ENCODE results near the gene TMPRSS4. TPM values are rescaled to one million over a fixed set of nuclear protein-coding genes. Genes with fewer than 3 reads are reported as not detected.

The TMPRSS4 gene, protein sequence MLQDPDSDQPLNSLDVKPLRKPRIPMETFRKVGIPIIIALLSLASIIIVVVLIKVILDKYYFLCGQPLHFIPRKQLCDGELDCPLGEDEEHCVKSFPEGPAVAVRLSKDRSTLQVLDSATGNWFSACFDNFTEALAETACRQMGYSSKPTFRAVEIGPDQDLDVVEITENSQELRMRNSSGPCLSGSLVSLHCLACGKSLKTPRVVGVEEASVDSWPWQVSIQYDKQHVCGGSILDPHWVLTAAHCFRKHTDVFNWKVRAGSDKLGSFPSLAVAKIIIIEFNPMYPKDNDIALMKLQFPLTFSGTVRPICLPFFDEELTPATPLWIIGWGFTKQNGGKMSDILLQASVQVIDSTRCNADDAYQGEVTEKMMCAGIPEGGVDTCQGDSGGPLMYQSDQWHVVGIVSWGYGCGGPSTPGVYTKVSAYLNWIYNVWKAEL
- polyA plus RNA-seq (2012; ENCODE audit: insufficient read depth, insufficient read length): not detected

DNA sequence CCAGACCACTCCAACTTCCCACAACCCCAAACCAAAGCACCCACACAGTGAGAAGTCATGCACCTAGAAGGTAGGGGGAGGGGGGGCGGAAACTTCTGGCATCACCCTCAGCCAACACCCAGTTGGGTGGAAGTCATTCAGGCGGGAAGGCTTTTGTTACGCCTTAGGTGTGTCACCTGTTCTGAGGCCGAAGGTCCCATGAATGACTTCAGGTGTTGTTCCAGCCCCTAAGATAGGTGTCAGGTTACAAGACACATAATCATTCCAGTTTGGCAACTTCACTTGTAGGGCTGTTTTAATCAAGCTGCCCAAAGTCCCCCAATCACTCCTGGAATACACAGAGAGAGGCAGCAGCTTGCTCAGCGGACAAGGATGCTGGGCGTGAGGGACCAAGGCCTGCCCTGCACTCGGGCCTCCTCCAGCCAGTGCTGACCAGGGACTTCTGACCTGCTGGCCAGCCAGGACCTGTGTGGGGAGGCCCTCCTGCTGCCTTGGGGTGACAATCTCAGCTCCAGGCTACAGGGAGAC, at the start of gene TMPRSS4:
TSS of gene TMPRSS4 (plus strand) at position 325 of the 528 bp plus-strand sequence. CDS start 225 bp downstream, outside the sequence.
- no peak within 1 kb of the TSS for H3K4me3 ChIP-seq (ENCODE audit: low read length)
- no peak for DNase-seq (ENCODE audit: low read depth, low spot score)

DNA sequence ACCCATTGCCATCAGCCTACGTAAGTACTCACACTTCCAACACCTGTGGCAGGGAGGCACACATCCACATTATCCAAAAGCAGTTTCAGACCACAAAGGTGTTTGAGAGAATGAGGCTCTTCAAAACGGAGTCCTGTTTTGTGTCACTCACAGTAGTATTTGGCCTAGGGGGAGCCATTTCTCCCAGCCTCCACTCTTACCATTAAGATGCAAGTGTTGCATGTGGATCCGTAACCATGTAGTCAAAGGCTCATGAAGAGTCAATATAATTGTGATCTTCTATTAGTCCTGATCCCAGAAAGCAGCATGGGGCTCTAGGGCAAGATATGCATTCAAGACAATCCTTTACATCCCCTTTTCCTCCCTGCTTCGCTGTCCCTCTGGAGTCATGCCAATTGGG, 49.2 kb upstream of the TMPRSS4 start:
- no peak overlapping the region for H3K4me3 ChIP-seq (ENCODE audit: low read length)
- no peak for DNase-seq (ENCODE audit: low read depth, low spot score)

DNA sequence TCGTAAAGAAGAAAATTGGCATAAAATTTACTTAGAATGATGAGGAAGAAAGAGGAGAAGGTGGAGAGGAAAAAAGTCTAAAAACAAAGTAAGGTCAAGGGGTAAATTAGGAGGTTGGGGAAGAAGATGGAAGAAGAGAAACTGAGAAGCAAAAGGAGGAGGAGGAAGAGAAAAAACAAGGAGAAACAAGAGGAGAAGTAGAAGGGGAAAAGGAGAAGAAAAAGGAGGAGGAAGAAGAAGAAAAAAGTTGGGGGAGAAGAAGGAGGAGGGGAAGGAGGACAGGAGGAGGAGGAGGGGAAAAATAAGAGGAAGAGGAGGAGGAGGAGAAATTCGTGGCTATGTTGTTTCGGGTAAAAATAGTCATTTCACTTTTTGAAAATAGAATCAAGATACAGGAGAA, 48.3 kb upstream of the TMPRSS4 start:
- no peak for DNase-seq (ENCODE audit: low read depth, low spot score)
- no peak overlapping the region for H3K4me3 ChIP-seq (ENCODE audit: low read length)

DNA sequence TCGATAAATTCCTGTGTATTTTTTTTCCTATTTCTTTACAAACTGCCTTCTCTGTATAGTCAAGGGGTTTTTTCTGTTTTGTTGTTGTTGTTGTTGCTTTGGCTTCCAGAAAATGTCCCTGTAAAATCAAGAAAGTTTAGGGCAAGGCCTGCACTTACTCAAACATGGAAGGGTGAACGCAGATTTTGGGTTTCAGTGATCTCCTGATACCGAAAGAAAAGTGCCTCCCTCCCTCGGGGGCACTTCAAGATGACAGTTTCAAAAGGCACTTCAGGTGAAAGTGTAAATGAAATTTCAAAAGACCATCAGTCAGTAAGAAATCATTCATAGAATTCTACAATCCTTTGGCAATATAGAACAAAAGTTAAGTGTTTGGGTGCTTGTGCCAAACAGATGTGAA, 43.4 kb upstream of the TMPRSS4 start:
- no peak for DNase-seq (ENCODE audit: low read depth, low spot score)
- H3K4me3 ChIP-seq (ENCODE audit: low read length): no peak overlapping the region

DNA sequence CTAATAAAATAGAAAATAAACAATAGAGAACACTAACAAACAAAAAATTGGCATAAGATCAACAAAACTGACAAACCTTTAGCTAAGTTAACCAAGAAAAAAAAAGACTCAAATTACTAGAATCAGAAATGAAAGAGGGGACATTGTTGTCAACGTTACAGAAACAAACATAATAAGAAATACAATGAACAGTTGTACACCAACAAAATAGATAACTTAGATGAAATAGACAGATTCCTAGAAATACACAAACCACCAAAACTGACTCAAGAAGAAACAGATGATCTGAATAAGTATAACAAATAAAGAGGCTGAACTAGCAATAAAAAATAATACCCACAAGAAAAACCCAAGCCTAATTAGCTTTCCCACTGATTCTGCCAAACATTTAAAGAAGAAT, 34.7 kb upstream of the TMPRSS4 start:
- no peak overlapping the region for H3K4me3 ChIP-seq (ENCODE audit: low read length)
- no peak for DNase-seq (ENCODE audit: low read depth, low spot score)

DNA sequence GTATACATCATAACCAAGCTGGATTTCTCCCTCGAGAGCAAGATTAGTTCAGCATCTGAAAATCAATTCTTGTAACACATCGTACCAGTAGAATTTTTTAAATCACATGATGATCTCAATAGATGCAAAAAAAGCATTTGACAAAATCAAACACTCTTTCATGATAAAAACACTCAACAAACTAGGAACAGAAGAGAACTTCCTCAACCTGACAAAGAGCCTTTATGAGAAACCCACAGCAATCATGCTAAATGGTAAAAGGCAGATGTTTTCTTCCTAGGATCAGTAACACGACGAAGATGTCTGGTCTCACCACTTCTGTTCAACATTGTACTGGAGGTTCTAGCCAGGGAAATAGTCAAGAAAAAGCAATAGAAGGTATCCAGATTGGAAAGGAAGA, 34.1 kb upstream of the TMPRSS4 start:
- no peak for DNase-seq (ENCODE audit: low read depth, low spot score)
- H3K4me3 ChIP-seq (ENCODE audit: low read length): no peak overlapping the region

DNA sequence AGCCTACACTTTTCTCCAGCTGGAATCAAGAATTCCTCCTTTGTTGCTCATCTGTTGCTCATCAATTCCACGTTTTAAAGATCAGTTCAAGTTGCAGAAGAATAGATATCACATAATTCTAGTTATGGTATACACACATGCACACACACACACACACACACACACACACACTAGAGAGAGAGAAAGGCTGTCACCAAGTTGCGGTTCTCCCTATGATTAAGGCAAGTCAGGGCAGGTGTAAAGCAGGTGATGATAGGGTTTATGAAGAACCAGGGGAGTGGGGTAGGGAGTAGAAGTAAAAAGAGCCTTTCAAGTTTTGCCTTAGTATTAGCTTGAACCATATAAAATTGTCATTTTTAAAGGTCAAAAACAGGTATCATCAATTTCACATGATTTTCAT, 31.7 kb upstream of the TMPRSS4 start:
- H3K4me3 ChIP-seq (ENCODE audit: low read length): no peak overlapping the region
- no peak for DNase-seq (ENCODE audit: low read depth, low spot score)

DNA sequence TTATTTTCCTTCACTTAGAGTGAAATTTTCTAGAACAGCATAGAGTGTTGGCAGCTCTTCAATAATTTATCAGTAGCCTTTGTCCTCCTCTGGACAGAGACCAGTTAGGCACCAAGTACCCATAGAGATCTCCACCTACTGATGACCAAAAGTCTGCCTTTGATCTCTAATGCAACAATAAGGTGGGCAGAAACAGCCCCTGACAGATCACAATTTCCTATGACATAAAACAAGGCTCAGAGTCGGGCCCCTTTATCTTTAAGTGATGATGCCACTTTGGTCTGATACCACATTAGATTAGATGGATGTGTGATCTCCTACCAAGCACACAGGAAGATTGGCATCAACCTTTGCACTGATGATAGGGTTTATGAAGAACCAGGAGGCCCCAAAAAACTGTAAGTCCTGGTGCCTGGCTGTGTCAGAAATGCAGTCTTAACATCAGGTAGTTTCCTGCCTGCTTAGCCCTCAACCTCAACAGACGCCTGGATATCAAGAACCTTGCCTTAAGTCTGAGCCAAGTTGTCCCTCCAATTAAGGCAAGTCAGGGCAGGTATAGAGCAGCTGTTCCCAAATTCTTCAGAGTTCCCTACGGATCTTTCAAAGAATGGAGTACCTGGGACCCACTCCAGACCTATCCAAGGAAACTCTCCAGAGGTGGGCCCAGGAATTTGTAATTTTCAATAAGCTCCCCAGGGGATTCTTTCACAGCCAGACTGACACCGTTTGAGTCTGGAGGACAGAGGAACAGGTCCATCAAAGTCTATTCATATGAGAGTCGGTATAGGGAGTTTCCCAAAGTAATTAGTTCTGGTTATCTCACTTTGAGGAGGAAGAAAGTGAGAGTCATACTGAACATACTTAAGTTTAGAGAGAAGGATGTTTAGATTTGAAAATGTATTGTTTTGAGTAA, 30.6 kb upstream of the TMPRSS4 start:
- DNase-seq (ENCODE audit: low read depth, low spot score): peak; percentile 75
- H3K4me3 ChIP-seq (ENCODE audit: low read length): no peak overlapping the region

DNA sequence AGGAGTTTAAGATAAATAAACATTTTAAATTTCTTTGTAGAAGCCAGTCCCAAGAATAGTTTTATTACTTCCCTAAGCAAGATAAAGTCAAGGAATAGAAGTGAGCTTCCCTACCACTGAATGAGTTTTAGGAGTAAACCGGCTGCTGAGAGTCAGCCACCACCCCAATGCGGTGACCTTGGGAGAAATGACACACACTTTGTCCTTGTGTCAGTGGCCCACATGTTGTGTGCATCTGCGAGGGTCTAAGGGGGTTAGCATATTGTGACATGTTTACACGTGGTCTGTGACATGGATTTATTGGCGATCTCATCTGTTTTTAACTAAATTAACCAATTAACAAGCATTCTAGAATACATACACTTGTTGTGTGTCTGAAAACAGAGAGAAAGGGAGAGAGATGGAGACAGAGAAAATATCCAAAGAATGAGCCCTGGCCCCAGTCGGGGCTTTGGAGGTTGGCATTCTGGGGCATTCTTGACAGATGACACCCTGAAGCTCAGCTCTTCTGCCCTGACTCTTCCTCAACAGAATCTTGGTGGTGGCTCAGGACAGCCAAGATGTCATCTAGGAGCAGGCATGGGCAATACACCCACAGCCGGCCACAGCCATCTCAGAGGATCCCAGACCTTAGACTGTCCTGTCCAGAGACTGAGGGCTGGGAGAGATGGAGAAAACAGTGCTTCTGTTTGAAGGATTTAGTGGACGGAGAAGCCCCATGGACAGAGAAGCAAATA, 29.7 kb upstream of the TMPRSS4 start:
- DNase-seq (ENCODE audit: low read depth, low spot score): no peak
- H3K4me3 ChIP-seq (ENCODE audit: low read length): no peak overlapping the region

DNA sequence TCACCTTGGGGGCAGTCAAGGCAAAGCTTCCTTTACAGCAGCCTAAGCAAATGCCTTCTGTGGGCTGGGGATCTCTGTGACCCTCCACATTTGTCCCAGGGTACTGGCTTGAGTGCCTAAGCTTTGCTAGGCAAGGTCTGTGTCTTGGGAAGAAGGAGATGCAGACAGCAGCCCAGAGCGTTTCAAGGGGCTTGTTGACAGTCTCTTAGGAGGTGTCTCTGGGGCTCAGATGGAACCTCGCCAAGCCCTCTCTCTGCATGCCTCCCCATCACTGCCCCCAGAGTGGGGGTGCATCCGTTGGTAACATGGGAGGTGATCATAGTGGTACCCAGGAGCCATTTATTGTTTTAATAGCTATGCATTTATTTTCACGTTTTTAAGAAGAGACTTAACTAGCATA, 29.1 kb upstream of the TMPRSS4 start:
- no peak overlapping the region for H3K4me3 ChIP-seq (ENCODE audit: low read length)
- no peak for DNase-seq (ENCODE audit: low read depth, low spot score)

DNA sequence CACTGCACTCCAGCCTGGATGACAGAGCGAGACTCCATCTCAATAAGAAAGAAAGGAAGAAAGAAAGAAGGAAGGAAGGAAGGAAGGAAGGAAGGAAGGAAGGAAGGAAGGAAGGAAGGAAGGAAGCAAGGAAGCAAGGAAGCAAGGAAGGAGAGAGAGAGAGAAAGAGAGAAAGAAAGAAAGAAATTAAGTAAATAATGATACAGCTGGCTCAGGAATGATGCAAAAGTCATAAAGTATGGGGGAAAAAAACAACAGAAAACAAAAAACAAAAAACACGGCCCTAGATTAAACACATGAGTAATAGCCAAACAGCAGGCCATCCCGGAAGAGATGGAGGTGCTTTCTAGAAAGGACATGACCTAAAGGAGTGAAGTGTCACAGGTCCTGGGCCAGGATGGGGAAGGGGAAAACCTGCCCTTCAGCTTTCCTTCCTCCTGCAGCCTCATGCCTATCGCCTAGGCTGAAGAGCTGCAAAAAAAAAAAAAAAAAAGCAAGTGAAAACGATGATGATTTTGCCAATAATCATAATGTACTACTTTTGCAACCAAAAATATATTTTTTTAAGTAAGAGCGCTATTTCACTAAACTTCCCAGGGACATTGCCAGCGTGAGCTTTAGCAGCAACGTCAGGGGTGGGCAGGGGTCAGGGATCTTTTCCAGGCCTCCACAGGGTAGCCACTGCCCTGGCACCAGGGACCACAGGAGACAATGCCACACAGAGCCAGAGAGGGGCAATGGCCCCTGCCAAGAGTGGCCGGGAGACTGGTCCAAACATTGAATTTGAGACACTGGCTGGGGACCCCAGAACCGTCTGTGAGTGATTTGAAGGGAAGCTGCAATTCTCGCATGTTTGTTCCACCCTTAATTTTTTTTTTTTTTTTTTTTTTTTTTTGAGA, 28.2 kb upstream of the TMPRSS4 start:
- DNase-seq (ENCODE audit: low read depth, low spot score): no peak
- no peak overlapping the region for H3K4me3 ChIP-seq (ENCODE audit: low read length)

DNA sequence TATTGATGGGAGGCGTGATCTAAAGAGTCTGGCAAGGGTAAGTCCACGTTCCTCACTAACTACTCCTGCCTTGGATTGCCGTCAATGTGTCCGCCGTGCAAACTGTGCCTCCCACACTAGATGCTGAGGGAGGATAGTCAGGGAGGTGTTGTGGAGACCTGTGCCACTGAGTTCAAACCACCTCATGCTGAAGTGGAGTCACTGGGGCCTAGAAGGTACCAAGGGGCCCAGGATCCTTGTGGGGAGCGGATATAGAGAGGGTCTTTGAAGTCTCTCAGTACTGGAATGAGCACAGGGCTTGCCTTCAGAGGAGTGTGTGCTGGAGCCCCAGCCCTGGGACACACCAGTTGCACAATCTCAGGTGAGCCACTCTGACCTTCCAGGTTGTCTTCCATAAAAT, 27.1 kb upstream of the TMPRSS4 start:
- no peak overlapping the region for H3K4me3 ChIP-seq (ENCODE audit: low read length)
- DNase-seq (ENCODE audit: low read depth, low spot score): no peak

DNA sequence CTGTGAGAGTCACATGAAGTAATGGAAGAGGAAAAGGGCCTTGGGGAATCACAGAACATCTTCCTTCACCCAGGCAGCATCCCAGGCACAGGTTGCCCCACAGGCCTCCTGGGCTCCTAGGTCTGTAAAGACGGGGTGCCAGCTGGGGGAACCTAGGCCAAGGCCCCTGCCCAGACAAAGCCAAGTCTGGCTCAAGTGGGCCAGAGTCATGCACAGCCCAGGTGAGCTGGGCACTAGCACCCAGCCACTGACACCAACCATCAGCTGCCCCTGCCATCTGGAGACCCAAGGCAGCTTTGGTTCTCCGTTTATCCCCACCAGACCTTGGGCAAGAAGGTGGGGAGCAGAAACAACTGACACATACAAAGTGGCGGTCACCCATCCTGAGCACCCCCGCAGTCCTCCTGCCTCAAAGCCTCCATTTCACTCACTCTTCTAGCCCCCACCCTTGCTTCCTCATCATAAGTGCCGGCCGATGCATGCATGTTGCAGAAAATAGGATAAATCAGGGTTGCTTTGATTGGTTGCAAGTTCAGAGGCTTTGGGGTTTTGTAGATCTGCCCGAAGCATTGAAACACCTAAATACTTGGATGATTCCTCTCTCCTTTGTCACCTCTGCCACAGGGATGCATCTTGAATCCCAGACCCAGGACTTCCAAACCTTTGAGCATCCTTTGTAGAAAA, 26.5 kb upstream of the TMPRSS4 start:
- no peak overlapping the region for H3K4me3 ChIP-seq (ENCODE audit: low read length)

DNA sequence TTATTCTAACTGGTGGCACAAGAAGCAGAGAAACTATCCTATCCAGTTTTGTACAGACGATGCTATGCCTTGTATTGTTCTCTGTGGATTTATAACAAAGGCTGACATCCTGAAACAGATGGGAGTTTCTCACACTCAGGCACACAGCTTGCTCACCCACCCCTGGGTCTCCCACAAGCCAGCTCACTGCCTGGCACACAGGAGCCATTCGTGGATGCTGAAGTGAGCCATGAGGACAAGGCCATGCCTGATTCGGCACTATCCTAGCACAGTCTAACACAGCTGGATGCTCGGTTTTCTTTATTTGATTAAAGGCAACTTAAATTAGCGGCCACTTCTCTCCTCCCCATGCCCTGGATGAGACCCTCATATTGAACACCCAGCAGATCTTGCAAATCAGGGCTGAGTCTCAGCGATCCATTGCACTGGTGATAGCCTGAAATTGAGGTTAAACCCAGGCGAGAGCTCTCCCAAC, 25.7 kb upstream of the TMPRSS4 start:
- no peak for DNase-seq (ENCODE audit: low read depth, low spot score)
- H3K4me3 ChIP-seq (ENCODE audit: low read length): no peak overlapping the region

More for the DNA sequence above, 26.5 kb upstream of the TMPRSS4 start:
- no peak for DNase-seq (ENCODE audit: low read depth, low spot score)

DNA sequence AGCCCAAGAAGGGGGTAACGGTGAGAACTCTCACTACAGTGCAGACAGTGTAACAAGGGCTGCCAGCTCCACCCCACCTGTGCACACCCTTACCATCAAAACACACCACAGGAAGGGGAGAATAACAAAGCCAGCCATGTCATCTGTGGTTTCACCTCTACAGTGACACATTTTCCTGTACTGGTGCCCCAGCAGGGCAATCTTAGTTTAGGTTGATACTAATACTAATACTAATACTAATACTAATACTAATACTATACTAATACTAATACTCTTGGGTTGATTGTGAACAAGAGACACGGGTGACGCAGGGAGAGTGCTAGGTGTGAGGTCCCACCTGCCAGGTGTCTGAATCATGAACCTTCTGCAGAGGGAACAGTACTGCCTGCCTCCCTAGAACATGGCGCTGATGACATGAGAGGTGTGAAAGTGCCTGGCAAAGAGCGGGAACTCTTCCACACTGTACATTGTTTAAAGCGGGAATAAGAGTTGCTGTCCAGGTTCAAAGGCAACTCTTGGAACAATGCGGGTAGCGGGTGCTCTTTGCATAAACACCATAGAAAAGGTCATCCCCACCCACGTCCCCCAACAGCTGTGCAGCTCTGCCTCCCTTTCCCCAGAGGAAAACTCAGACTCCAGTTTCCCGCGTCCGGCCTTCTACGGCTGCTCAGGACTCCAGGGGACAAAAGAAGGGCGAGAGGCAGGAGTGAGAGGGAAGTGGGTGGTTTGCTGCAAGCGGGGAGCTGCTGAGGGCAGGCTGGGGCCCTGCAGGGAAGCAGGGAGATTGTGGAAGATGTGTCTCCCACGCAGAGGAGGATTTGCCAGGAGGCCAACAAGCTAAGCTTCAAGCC, 25.0 kb upstream of the TMPRSS4 start:
- DNase-seq (ENCODE audit: low read depth, low spot score): peak; percentile 85

DNA sequence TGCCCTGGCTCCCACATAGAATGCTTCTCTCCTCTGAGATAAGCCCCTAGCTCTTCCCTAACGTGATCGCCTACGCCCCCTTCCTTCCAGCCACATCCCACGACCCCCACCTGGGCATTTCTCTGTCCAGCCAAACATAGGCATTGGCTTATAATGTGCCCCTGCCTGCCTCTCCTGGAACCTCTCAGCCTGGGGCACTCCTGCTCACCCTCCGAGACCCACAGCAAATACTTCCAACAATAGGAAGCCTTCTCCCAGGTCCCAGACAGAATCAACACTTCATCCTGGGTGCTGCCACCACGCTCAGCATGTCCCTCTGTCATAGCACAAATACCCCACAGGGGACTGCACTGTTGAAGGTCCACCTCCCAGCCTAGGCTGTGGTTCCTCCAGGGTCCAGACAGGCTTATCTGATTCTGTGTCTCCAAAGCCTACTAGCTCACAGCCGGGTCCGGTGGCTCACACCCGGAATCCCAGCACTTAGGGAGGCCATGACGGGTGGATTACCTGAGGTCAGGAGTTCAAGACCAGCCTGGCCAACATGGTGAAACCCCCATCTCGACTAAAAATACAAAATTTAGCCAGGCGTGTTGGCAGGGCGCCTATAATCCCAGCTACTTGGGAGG, 24.2 kb upstream of the TMPRSS4 start:
- DNase-seq (ENCODE audit: low read depth, low spot score): no peak
- no peak overlapping the region for H3K4me3 ChIP-seq (ENCODE audit: low read length)

More for the DNA sequence above, 25.0 kb upstream of the TMPRSS4 start:
- no peak overlapping the region for H3K4me3 ChIP-seq (ENCODE audit: low read length)
